Right atrium auricular region (tissue), 2 donors: Measurements from ENCODE around the gene NUAK2. TPM values are rescaled to one million over a fixed set of nuclear protein-coding genes. Genes with fewer than 3 reads are reported as not detected.

ENCODE experiments used
- DNase-seq: peaks from one replicate; pipeline ENCODE4 v3.0.0-alpha.2; 2019; ENCODE audit warnings: low spot score
- H3K27ac ChIP-seq, 2 donors: fragments of 200-600 bp; sonication (generic); 1 replicate in 1 of 2; 2 replicates in 1 of 2; pipeline ENCODE4 v1.5.1; 2016 to 2019
- H3K27me3 ChIP-seq, 2 donors: fragments of 200-600 bp; sonication (generic); one replicate each; pipeline versions ENCODE4 v1.5.1 to v1.6.0; 2017 to 2019
- H3K36me3 ChIP-seq: fragments of 200-600 bp; sonication (generic); one replicate; pipeline ENCODE4 v1.5.1; 2016
- H3K4me1 ChIP-seq, 2 donors: fragments of 200-600 bp; sonication (generic); one replicate each; pipeline versions ENCODE4 v1.5.1 to v1.6.0; 2017 to 2019
- H3K4me3 ChIP-seq, 2 donors: fragments of 200-600 bp; sonication (generic); 1 replicate in 1 of 2; 2 replicates in 1 of 2; pipeline ENCODE4 v1.5.1; 2017 to 2019; ENCODE audit warnings: mild to moderate bottlenecking in 1 of 2, moderate library complexity in 1 of 2
- H3K9me3 ChIP-seq, 2 donors: fragments of 200-600 bp; sonication (generic); one replicate each; pipeline ENCODE4 v1.5.1; 2019
- CTCF ChIP-seq, 2 donors: fragments of 200-600 bp; sonication (generic); IDR thresholded peaks; one replicate each; pipeline ENCODE4 v1.5.1; 2019; ENCODE audit warnings: antibody characterized with exemption in 2 of 2
- total RNA-seq, 2 donors: library from RNA; depleted of rRNA; stranded (reverse); fragments of >200 nt; gene quantifications; one replicate each; pipeline ENCODE4 v1.1.0, GENCODE V29; 2016

NUAK2 gene
- total RNA-seq, 2 donors from 2014 or later: 0.67 to 1.7 TPM

- no peaks in the 10 kb centered on the region for H3K9me3 ChIP-seq
- peaks cover 0 to 11% of the 10 kb centered on the region in 2 donors for H3K4me1 ChIP-seq
- no peaks in the 10 kb centered on the region for H3K36me3 ChIP-seq
- DNase-seq: no peak
- TF ChIP-seq CTCF (IDR thresholded peaks at IDR 0.05): no peak
- H3K4me3 ChIP-seq: no peak overlapping the region
- no peak overlapping the region for H3K27ac ChIP-seq
- H3K27me3 ChIP-seq: peaks cover 0 to 13% of the 10 kb centered on the region in 2 donors
Observed at GRCh38 chr1:205339197-205339702, 17.7 kb upstream of the NUAK2 start.

GRCh38 chr1:205338011-205338410 lies 16.5 kb upstream of the NUAK2 start:
- TF ChIP-seq CTCF (IDR thresholded peaks at IDR 0.05): no peak
- no peak overlapping the region for H3K27ac ChIP-seq

GRCh38 chr1:205337481-205337880 lies 15.9 kb upstream of the NUAK2 start:
- TF ChIP-seq CTCF (IDR thresholded peaks at IDR 0.05): no peak
- no peak overlapping the region for H3K27ac ChIP-seq
- no peaks in the 10 kb centered on the region for H3K4me1 ChIP-seq
- H3K9me3 ChIP-seq: no peaks in the 10 kb centered on the region
- H3K27me3 ChIP-seq: no peaks in the 10 kb centered on the region
- no peak overlapping the region for H3K4me3 ChIP-seq
- DNase-seq: no peak
- no peaks in the 10 kb centered on the region for H3K36me3 ChIP-seq

More at GRCh38 chr1:205338011-205338410, 16.5 kb upstream of the NUAK2 start:
- Histone ChIP-seq H3K4me1 (no peaks in the 10 kb centered on the region), H3K36me3 (no peaks in the 10 kb centered on the region), H3K27me3 (peaks cover 0 to under 1% of the 10 kb centered on the region in 2 donors), H3K4me3 (no peak overlapping the region), H3K9me3 (no peaks in the 10 kb centered on the region)
- DNase-seq: no peak

- no peak for DNase-seq
- no peak overlapping the region for H3K4me3 ChIP-seq
- H3K9me3 ChIP-seq: no peaks in the 10 kb centered on the region
- no peak overlapping the region for H3K27ac ChIP-seq
- no peaks in the 10 kb centered on the region for H3K4me1 ChIP-seq
- TF ChIP-seq CTCF (IDR thresholded peaks at IDR 0.05): peak; percentile 86 to 90
- H3K36me3 ChIP-seq: no peaks in the 10 kb centered on the region
- no peaks in the 10 kb centered on the region for H3K27me3 ChIP-seq
Observed at GRCh38 chr1:205335692-205336091, 14.1 kb upstream of the NUAK2 start.

- no peak for DNase-seq
- H3K27ac ChIP-seq: no peak overlapping the region
- no peak overlapping the region for H3K4me3 ChIP-seq
- no peaks in the 10 kb centered on the region for H3K9me3 ChIP-seq
- no peaks in the 10 kb centered on the region for H3K4me1 ChIP-seq
- no peaks in the 10 kb centered on the region for H3K27me3 ChIP-seq
- TF ChIP-seq CTCF (IDR thresholded peaks at IDR 0.05): no peak
- H3K36me3 ChIP-seq: no peaks in the 10 kb centered on the region
Observed at GRCh38 chr1:205332015-205332791, 10.7 kb upstream of the NUAK2 start.
